HUES64 (cell line): ENCODE measurements around the gene HDAC7.

Experiments used
- H3K27ac ChIP-seq: 2 replicates; pipeline ENCODE4 v1.7.0; 2013; ENCODE audit warnings: low read depth, low read length, inconsistent platforms
- H3K27me3 ChIP-seq: 2 replicates; pipeline ENCODE4 v1.6.1; 2013; ENCODE audit warnings: mild to moderate bottlenecking, low read length; ENCODE audit not compliant: insufficient read depth
- H3K36me3 ChIP-seq: 2 replicates; pipeline ENCODE4 v1.6.1; 2013; ENCODE audit warnings: mild to moderate bottlenecking, low read length; ENCODE audit not compliant: insufficient read depth
- H3K4me1 ChIP-seq: 2 replicates; pipeline ENCODE4 v1.6.1; 2013; ENCODE audit warnings: mild to moderate bottlenecking, low read length, moderate library complexity; ENCODE audit not compliant: insufficient read depth
- H3K4me3 ChIP-seq: 2 replicates; pipeline ENCODE4 v1.5.1; 2013; ENCODE audit warnings: mild to moderate bottlenecking, low read length, moderate library complexity
- H3K9ac ChIP-seq: 2 replicates; pipeline ENCODE4 v1.6.1; 2013; ENCODE audit warnings: mild to moderate bottlenecking, low read depth, low read length
- H3K9me3 ChIP-seq: 2 replicates; pipeline ENCODE4 v1.6.1; 2013; ENCODE audit warnings: low read depth, low read length; ENCODE audit not compliant: insufficient read depth
- WGBS: fragments of 150-250, 120-280 bp; methylation state at CpG from one replicate; pipeline ENCODE4 v1.1.7; 2013; ENCODE audit warnings: missing lambda C conversion rate; 5-methylcytosine and 5-hydroxymethylcytosine counted together

Gene HDAC7

GRCh38 chr12:47789712-47790489 lies 29.8 kb downstream of the HDAC7 start:
- peaks cover 93% of the 10 kb centered on the region for H3K36me3 ChIP-seq
- no peak overlapping the region for H3K27ac ChIP-seq
- H3K9me3 ChIP-seq: no peaks in the 10 kb centered on the region
- no peak overlapping the region for H3K4me3 ChIP-seq
- H3K4me1 ChIP-seq: no peaks in the 10 kb centered on the region
- no peaks in the 10 kb centered on the region for H3K27me3 ChIP-seq
- 94% methylated on average over 22 of the region's 22 CpGs for WGBS
- no peak overlapping the region for H3K9ac ChIP-seq

DNA sequence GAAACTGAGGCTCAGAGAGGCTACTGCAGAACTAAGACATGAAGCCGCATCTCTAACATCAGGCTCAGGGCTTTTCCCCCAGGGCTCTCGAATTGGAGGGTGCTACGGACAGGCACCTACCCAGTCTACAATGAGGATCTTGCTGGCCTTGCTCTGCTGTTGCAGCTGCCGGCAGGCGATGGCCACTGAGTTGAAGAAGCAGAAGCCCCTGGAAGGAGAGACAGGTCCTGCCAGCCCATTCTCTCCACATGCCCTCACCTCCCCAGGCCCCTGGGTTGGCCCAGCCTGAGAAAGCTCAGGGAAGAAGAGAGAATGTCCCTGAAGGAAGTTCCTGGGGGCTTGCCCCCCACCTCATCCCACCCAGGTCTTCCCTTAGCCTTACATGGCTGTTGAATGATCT lies 30.6 kb downstream of the HDAC7 start:
- Histone ChIP-seq H3K9ac (no peak overlapping the region), H3K4me1 (no peaks in the 10 kb centered on the region), H3K27me3 (no peaks in the 10 kb centered on the region), H3K27ac (no peak overlapping the region), H3K36me3 (peaks cover 93% of the 10 kb centered on the region), H3K9me3 (no peaks in the 10 kb centered on the region), H3K4me3 (no peak overlapping the region)
- 96% methylated on average over 5 of the region's 5 CpGs for WGBS

DNA sequence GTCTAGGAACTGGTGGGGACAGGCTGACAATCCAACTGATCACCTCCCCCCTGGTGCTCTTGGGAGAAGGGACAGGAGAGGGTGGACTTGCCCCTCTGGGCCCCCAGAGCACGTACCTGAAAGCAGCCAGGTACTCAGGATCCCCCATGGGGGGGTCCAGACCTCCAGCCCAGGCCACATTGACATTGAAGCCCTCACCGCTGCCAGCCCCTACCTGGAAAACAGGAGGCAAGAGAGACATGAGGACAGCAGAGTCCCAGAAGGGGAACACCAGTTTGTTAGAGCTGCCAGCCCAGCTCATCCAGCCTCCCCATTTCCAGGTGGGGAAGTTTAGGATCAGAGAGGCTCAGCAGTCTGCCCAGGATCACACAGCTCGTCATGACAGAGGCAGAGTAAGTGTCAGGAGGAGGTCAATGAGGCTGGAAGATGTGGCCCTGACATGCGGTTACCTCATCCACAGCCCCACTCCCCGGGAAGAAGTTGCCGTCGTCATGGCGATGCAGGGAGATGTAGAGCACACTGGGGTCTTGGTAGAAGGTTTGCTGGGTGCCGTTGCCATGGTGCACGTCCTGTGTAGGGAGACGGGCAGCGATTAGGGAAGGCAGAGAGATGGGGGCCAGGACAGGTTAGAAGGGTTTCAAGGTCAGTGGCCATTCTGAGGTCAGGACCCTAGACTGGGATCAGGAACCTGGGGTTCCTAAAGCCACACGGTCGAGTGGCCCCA lies 31.9 kb downstream of the HDAC7 start:
- no peaks in the 10 kb centered on the region for H3K4me1 ChIP-seq
- H3K9ac ChIP-seq: no peak overlapping the region
- no peaks in the 10 kb centered on the region for H3K9me3 ChIP-seq
- 88% methylated on average over 14 of the region's 14 CpGs for WGBS
- no peak overlapping the region for H3K4me3 ChIP-seq
- H3K27ac ChIP-seq: no peak overlapping the region
- no peaks in the 10 kb centered on the region for H3K27me3 ChIP-seq
- peaks cover 90% of the 10 kb centered on the region for H3K36me3 ChIP-seq

DNA sequence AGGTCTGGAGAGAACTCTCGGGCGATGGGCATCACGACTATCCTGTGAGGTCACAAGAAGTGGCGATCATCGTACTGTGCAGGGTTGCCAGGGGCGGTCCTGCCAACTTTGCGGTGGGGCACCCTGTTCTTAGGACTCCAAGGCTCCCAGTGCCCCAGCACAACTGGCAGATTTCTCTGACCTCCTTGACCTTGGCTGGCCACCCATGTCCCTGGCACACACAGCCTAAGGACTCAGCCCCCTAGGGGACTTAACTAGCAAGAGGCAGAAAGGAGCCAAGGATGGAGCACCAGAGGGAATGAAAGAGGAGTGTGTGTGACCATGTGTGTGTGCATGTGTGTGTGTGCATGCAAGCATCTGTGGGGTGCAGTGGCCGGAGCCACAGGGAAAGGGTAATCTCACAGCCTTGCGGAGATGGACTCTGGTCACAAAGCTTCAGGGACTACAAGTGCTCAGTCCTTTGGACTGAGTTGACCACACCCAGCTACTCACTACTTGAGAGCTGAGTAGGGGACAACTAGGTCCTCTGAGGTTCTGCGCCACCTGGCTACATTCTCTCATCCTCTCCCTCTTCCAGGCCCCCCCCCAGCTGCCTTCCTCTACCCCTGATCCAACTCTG lies 32.9 kb downstream of the HDAC7 start:
- Histone ChIP-seq H3K36me3 (peaks cover 87% of the 10 kb centered on the region), H3K9ac (no peak overlapping the region), H3K4me3 (no peak overlapping the region), H3K27ac (no peak overlapping the region), H3K4me1 (no peaks in the 10 kb centered on the region), H3K9me3 (no peaks in the 10 kb centered on the region), H3K27me3 (no peaks in the 10 kb centered on the region)
- 97% methylated on average over 10 of the region's 10 CpGs for WGBS

DNA sequence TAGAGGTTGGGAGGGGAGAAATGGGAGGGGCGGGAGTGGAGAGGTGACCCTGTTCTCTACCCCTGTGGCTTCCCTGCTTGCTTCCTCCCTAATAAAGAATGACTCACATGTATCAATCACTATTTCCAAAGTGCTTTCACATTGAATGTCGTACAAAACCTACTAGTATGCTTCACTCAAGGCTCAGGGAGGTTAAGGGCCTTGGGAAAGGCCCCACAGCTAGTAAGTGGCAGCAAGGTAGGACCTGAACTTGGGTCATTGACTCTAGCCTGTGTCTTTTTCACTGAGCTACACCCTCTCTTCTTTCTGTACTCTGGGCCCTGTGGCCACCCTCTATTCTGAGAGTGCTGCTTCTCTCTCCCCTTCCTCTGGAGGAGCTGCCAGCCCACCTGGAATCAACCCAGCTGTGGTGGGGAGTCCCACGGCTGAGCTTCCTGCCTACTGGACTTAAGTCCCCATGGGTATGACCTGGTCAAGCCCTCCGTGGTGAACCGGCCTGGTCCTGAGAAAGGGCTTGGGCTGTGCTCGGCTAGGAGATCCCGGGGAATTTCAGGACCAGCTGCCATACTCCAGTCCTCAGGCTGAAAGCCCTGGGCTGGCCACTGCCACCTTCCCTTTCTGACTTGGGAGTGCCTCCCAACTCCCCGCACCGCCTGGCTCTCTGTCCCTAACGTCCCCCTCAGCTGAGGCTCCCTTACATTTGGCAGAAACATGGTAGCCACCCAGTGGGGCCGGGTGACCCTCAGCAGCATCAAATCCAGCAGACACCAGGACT lies 33.6 kb downstream of the HDAC7 start:
- Histone ChIP-seq H3K27ac (no peak overlapping the region), H3K9ac (no peak overlapping the region)

GRCh38 chr12:47785036-47785886 lies 34.4 kb downstream of the HDAC7 start:
- peaks cover 75% of the 10 kb centered on the region for H3K36me3 ChIP-seq
- no peaks in the 10 kb centered on the region for H3K4me1 ChIP-seq
- 95% methylated on average over 15 of the region's 15 CpGs for WGBS

More for the DNA sequence above, 33.6 kb downstream of the HDAC7 start:
- Histone ChIP-seq H3K27me3 (no peaks in the 10 kb centered on the region), H3K36me3 (peaks cover 83% of the 10 kb centered on the region), H3K4me1 (no peaks in the 10 kb centered on the region), H3K9me3 (no peaks in the 10 kb centered on the region), H3K4me3 (no peak overlapping the region)
- 93% methylated on average over 11 of the region's 11 CpGs for WGBS

GRCh38 chr12:47783821-47784819 lies 35.6 kb downstream of the HDAC7 start:
- Histone ChIP-seq H3K27ac (no peak overlapping the region), H3K4me3 (no peak overlapping the region), H3K9me3 (no peaks in the 10 kb centered on the region), H3K4me1 (no peaks in the 10 kb centered on the region), H3K36me3 (peaks cover 65% of the 10 kb centered on the region), H3K27me3 (no peaks in the 10 kb centered on the region), H3K9ac (no peak overlapping the region)
- 95% methylated on average over 20 of the region's 20 CpGs for WGBS

More at GRCh38 chr12:47785036-47785886, 34.4 kb downstream of the HDAC7 start:
- Histone ChIP-seq H3K27ac (no peak overlapping the region), H3K27me3 (no peaks in the 10 kb centered on the region), H3K9ac (no peak overlapping the region), H3K9me3 (no peaks in the 10 kb centered on the region), H3K4me3 (no peak overlapping the region)

GRCh38 chr12:47783024-47783755 lies 36.5 kb downstream of the HDAC7 start:
- peaks cover 55% of the 10 kb centered on the region for H3K36me3 ChIP-seq
- H3K4me3 ChIP-seq: no peak overlapping the region
- no peak overlapping the region for H3K9ac ChIP-seq
- no peaks in the 10 kb centered on the region for H3K9me3 ChIP-seq
- peaks cover 7% of the 10 kb centered on the region; the same call in 1 of the 2 replicates for H3K4me1 ChIP-seq
- H3K27me3 ChIP-seq: no peaks in the 10 kb centered on the region
- WGBS: 94% methylated on average over 17 of the region's 17 CpGs
- H3K27ac ChIP-seq: no peak overlapping the region

GRCh38 chr12:47782372-47782770 lies 37.3 kb downstream of the HDAC7 start:
- Histone ChIP-seq H3K27me3 (no peaks in the 10 kb centered on the region), H3K4me1 (peaks cover 10% of the 10 kb centered on the region), H3K36me3 (peaks cover 47% of the 10 kb centered on the region), H3K4me3 (no peak overlapping the region), H3K27ac (no peak overlapping the region), H3K9me3 (no peaks in the 10 kb centered on the region), H3K9ac (no peak overlapping the region)
- WGBS: 95% methylated on average over 8 of the region's 8 CpGs
